HL-60 (cell line): ENCODE results near the gene KRI1.

Experiments used
- DNase-seq, 2 experiments: peaks; one replicate each; pipeline ENCODE4 v3.0.0-alpha.2; 2010 to 2020; ENCODE audit warnings: low read depth in 1 of 2, low spot score in 1 of 2
- H3K27ac ChIP-seq: fragments of 250-450 bp; sonication (Bioruptor Pico); replicated peaks from 2 replicates; pipeline ENCODE4 v1.5.1; 2020; ENCODE audit warnings: mild to moderate bottlenecking, moderate library complexity
- H3K27me3 ChIP-seq: fragments of 250-450 bp; sonication (Bioruptor Pico); 2 replicates; pipeline ENCODE4 v1.5.1; 2021; ENCODE audit warnings: mild to moderate bottlenecking, moderate library complexity; ENCODE audit not compliant: insufficient read depth, poor library complexity, severe bottlenecking
- H3K4me3 ChIP-seq: replicated peaks from 2 replicates; pipeline ENCODE4 v1.5.1; 2011; ENCODE audit warnings: mild to moderate bottlenecking, control low read depth, low read length; ENCODE audit not compliant: insufficient read depth
- GABPA ChIP-seq: IDR thresholded peaks from 2 replicates; pipeline ENCODE4 v1.6.1; 2012; ENCODE audit warnings: low read depth
- POLR2AphosphoS5 ChIP-seq: IDR thresholded peaks from 2 replicates; pipeline ENCODE4 v1.6.1; 2012; ENCODE audit warnings: low read depth
- SPI1 ChIP-seq: IDR thresholded peaks from 2 replicates; pipeline ENCODE4 v1.6.1; 2012; ENCODE audit warnings: low read depth, mild to moderate bottlenecking, borderline replicate concordance
- TF ChIP-seq, protein P1 (sequence below): IDR thresholded peaks from one replicate; pipeline ENCODE4 v1.5.1; 2011; ENCODE audit warnings: low read length, control low read depth, inconsistent platforms; ENCODE audit not compliant: insufficient read depth
- TF ChIP-seq, protein P2 (sequence below): IDR thresholded peaks from 2 replicates; pipeline ENCODE4 v1.6.1; 2012; ENCODE audit warnings: low read depth; ENCODE audit not compliant: insufficient replicate concordance

KRI1 gene

DNA sequence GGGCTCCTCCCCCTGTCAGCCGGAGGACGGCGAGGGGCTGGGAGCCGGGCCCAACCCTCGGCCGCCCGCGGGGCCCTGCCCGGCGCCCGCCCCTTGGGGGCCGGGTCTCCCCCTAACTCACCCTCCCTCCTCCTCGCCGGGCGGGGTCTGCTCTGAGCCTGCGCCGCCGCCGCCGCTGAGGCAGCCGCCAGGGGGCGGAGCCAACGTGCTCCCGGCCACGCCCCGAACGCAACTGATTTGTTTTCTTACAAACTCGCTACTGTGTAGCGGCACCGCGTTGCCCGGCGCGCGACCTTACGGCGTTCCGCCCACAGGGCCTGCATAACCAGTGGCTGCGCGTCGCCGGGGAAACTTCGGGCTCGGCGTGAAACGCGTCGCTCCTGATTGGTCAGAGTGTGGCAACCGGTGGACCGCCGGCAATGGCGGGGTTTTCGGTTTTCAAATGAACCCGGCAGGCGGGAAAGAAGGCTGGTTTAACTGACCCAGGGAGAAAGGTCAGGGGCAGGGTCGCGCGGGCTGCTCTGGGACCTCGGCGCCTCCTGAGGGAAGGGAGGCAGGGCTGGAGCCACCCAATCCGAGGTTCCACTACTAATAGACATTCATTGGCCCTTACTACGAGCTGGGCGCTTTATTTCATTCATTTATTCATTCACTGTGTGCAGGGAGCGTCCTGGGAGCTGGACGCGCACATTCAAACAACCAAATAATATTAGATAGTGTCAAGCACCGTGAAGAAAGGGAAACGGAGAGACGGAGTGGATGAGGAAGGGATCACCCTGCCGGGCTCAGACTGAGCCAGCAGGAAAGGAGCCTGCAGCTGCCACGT, 3.2 kb upstream of the KRI1 start, which contains the start of gene CDKN2D:
Gene CDKN2D (minus strand): TSS at position 154 of the 826 bp plus-strand sequence. CDS start 326 bp downstream, outside the sequence.
- Histone ChIP-seq H3K4me3 (peak within 1 kb of the TSS; percentile 76), H3K27ac (peak within 1 kb of the TSS; percentile 95), H3K27me3 (no peaks in the 10 kb centered on the region)
- TF ChIP-seq, protein P1, sequence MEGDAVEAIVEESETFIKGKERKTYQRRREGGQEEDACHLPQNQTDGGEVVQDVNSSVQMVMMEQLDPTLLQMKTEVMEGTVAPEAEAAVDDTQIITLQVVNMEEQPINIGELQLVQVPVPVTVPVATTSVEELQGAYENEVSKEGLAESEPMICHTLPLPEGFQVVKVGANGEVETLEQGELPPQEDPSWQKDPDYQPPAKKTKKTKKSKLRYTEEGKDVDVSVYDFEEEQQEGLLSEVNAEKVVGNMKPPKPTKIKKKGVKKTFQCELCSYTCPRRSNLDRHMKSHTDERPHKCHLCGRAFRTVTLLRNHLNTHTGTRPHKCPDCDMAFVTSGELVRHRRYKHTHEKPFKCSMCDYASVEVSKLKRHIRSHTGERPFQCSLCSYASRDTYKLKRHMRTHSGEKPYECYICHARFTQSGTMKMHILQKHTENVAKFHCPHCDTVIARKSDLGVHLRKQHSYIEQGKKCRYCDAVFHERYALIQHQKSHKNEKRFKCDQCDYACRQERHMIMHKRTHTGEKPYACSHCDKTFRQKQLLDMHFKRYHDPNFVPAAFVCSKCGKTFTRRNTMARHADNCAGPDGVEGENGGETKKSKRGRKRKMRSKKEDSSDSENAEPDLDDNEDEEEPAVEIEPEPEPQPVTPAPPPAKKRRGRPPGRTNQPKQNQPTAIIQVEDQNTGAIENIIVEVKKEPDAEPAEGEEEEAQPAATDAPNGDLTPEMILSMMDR, result no peak
- TF ChIP-seq SPI1, result no peak
- no peak for TF ChIP-seq GABPA
- TF ChIP-seq, protein P2, sequence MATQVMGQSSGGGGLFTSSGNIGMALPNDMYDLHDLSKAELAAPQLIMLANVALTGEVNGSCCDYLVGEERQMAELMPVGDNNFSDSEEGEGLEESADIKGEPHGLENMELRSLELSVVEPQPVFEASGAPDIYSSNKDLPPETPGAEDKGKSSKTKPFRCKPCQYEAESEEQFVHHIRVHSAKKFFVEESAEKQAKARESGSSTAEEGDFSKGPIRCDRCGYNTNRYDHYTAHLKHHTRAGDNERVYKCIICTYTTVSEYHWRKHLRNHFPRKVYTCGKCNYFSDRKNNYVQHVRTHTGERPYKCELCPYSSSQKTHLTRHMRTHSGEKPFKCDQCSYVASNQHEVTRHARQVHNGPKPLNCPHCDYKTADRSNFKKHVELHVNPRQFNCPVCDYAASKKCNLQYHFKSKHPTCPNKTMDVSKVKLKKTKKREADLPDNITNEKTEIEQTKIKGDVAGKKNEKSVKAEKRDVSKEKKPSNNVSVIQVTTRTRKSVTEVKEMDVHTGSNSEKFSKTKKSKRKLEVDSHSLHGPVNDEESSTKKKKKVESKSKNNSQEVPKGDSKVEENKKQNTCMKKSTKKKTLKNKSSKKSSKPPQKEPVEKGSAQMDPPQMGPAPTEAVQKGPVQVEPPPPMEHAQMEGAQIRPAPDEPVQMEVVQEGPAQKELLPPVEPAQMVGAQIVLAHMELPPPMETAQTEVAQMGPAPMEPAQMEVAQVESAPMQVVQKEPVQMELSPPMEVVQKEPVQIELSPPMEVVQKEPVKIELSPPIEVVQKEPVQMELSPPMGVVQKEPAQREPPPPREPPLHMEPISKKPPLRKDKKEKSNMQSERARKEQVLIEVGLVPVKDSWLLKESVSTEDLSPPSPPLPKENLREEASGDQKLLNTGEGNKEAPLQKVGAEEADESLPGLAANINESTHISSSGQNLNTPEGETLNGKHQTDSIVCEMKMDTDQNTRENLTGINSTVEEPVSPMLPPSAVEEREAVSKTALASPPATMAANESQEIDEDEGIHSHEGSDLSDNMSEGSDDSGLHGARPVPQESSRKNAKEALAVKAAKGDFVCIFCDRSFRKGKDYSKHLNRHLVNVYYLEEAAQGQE, result peak; percentile 60
- peak; percentile 59; the same call in 1 of the 2 replicates for TF ChIP-seq POLR2AphosphoS5
- peak; percentile 97 to 100 for DNase-seq

DNA sequence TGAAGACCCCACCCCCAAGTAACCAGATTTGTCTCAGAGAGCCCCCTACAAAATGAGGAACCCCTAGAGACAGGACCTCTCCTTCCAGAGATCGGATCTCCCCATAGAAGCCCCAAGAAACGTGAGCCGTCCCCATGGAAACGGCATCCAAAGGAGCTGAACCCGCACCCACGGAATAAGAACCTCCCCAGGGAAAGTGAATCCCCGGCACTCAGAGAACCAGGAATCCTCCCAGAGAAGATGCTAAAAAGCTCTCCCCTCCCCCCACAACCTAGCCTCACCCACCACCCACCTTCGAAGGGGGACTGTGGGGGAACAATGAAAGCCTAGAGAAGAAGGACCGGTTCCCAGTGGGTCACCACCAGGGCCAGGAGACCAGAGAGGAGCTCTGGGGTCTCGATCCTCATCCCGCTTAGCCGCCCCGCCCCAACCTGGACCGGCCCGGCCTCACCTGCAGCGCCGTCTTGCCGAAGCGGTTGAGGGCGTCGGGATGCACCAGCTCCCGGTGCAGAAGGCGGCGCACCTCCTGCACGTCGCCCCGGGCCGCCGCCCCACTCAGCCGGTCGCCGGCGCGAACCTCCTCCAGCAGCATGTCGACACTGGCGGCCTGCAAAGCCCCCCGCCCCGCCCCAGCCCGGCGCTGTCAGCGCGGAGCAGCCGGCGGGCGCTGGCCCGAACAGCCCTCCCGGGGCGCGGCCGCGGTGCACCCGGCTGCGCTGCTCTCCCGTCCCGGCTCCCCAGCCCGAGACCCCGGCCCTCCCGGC, 2.4 kb upstream of the KRI1 start:
- TF ChIP-seq GABPA (no peak), POLR2AphosphoS5 (no peak), SPI1 (no peak)
- TF ChIP-seq, protein P2, result no peak
- TF ChIP-seq, protein P1, result no peak
- H3K27me3 ChIP-seq, result no peaks in the 10 kb centered on the region
- H3K27ac ChIP-seq, result peak overlapping the region; percentile 64
- peak overlapping the region; percentile 76 for H3K4me3 ChIP-seq
- peak in 1 of 2 experiments; percentile 35 for DNase-seq

DNA sequence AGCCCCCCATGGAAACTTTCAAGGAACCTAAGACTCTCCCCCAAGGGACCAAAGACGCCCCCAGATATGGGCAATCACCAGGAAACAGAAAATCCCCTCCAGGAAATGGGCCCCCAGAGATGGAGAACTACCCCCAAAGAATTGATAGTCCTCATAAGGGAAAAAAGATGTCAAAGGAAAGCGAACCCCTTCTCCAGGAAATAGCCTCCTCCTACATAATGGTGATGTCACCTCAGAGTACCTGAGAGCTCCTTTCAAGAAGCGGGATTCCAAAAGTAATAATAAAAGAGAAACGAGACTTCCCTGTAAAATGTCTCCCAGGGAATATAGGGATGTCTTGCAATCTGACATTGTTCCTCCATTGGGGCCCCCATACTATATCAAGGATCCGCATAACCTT, 1.8 kb upstream of the KRI1 start:
- peak overlapping the region; percentile 76 for H3K4me3 ChIP-seq
- no peaks in the 10 kb centered on the region for H3K27me3 ChIP-seq
- H3K27ac ChIP-seq, result peak overlapping the region; percentile 85
- DNase-seq, result no peak
- TF ChIP-seq, protein P2, result no peak
- TF ChIP-seq, protein P1, result no peak
- no peak for TF ChIP-seq SPI1
- TF ChIP-seq GABPA, result no peak
- no peak for TF ChIP-seq POLR2AphosphoS5
